Ectodermal cell (in vitro differentiated cells): ENCODE results near the gene PHPT1.
"Not testable (repeated sequence)": the region's sequence is repeated elsewhere in the genome, so short reads cannot be mapped to it uniquely, and the experiment has no call there.

Experiments
- H3K27ac ChIP-seq: 2 replicates; pipeline ENCODE4 v1.7.0; 2013; ENCODE audit warnings: mild to moderate bottlenecking, low read depth, low read length; ENCODE audit not compliant: insufficient read depth, poor library complexity, severe bottlenecking
- H3K27me3 ChIP-seq: 2 replicates; pipeline ENCODE4 v1.7.0; 2013; ENCODE audit warnings: mild to moderate bottlenecking, low read length; ENCODE audit not compliant: insufficient read depth, control insufficient read depth, poor library complexity, severe bottlenecking
- H3K36me3 ChIP-seq: one replicate; pipeline ENCODE4 v1.7.0; 2013; ENCODE audit warnings: low read length; ENCODE audit not compliant: control insufficient read depth, insufficient read depth
- H3K4me1 ChIP-seq: one replicate; pipeline ENCODE4 v1.7.0; 2013; ENCODE audit warnings: low read length; ENCODE audit not compliant: control insufficient read depth, insufficient read depth
- H3K4me3 ChIP-seq: 2 replicates; pipeline ENCODE4 v1.7.0; 2013; ENCODE audit warnings: low read depth, low read length, control low read depth; ENCODE audit not compliant: insufficient read depth
- H3K9me3 ChIP-seq: 2 replicates; pipeline ENCODE4 v1.7.0; 2013; ENCODE audit warnings: mild to moderate bottlenecking, low read length, moderate library complexity; ENCODE audit not compliant: control insufficient read depth
- WGBS, 2 experiments: methylation state at CpG; one replicate each; pipeline ENCODE4 v1.1.7; 2013; ENCODE audit warnings: missing lambda C conversion rate in 2 of 2; 5-methylcytosine and 5-hydroxymethylcytosine counted together

PHPT1 gene

GRCh38 chr9:136843801-136844740 lies 5.1 kb upstream of the PHPT1 start:
- not testable (repeated sequence) for H3K36me3 ChIP-seq, H3K27ac ChIP-seq, H3K4me3 ChIP-seq, H3K9me3 ChIP-seq
- WGBS, 2 experiments = 69 to 71% methylated on average over 99 of the region's 99 CpGs
- Histone ChIP-seq H3K4me1 (peaks cover 39% of the 10 kb centered on the region), H3K27me3 (peaks cover 29% of the 10 kb centered on the region)

- H3K36me3 ChIP-seq = no peaks in the 10 kb centered on the region
- H3K4me3 ChIP-seq = no peak overlapping the region
- H3K27me3 ChIP-seq = peaks cover 29% of the 10 kb centered on the region
- H3K4me1 ChIP-seq = peaks cover 30% of the 10 kb centered on the region
- H3K27ac ChIP-seq = no peak overlapping the region
- 90 to 92% methylated on average over 88 of the region's 88 CpGs for WGBS, 2 experiments
- H3K9me3 ChIP-seq = no peaks in the 10 kb centered on the region
These were observed 4.3 kb upstream of the PHPT1 start for GRCh38 chr9:136844761-136845464.

- Histone ChIP-seq H3K4me1 (peaks cover 29% of the 10 kb centered on the region), H3K36me3 (peaks cover under 1% of the 10 kb centered on the region), H3K9me3 (no peaks in the 10 kb centered on the region), H3K4me3 (no peak overlapping the region), H3K27ac (no peak overlapping the region), H3K27me3 (peaks cover 29% of the 10 kb centered on the region)
- 96% methylated on average over 102 of the region's 102 CpGs for WGBS, 2 experiments
These were observed 3.5 kb upstream of the PHPT1 start for GRCh38 chr9:136845465-136846260.

GRCh38 chr9:136846376-136847087 lies 2.7 kb upstream of the PHPT1 start:
- Histone ChIP-seq H3K36me3 (peaks cover 5% of the 10 kb centered on the region), H3K4me1 (peaks cover 20% of the 10 kb centered on the region), H3K9me3 (no peaks in the 10 kb centered on the region), H3K27me3 (peaks cover 29% of the 10 kb centered on the region), H3K4me3 (peak overlapping the region; percentile 71), H3K27ac (no peak overlapping the region)
- WGBS, 2 experiments = 71 to 72% methylated on average over 98 of the region's 98 CpGs

DNA sequence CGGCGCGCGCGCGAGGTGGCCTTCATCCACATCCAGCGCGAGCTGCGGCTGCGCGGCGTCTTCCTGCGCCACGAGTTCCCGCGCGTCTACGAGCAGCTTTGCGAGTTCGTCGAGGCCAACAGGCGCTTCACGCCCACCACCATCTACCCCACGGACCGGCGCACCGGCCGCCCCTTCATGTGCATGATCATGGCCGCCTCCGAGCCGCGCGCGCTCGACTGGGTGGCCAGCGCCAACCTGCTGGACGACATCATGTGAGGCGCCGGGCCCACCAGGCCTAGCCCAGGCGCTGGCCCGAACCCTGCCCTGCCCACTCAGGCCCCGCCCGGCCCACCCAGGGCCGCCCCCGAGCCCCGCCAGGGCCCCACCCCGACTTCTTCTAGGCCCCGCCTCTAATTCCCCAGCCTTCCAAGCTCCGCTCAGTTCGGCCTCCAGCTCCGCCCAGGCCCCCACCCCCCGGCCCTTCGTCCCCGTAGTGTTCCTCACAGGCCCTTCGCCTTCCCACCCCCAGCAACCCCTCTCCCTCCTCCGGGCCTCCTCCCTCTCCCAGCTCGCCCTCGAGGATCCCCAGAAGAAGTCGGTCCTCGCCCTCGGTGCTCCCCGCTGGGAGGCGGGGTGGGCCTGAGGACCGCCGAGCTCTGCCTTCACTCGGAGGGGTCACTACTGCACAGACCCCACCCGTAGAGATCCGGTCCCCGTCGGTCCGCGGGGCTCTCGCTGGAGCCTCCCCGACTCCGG lies 2.0 kb upstream of the PHPT1 start:
- H3K9me3 ChIP-seq = no peaks in the 10 kb centered on the region
- 18 to 21% methylated on average over 73 to 75 of the region's 75 CpGs for WGBS, 2 experiments
- peaks cover 13% of the 10 kb centered on the region for H3K4me1 ChIP-seq
- H3K27ac ChIP-seq = peak overlapping the region; percentile 50
- peaks cover 29% of the 10 kb centered on the region for H3K27me3 ChIP-seq
- peak overlapping the region; percentile 71 for H3K4me3 ChIP-seq
- H3K36me3 ChIP-seq = peaks cover 8% of the 10 kb centered on the region

GRCh38 chr9:136847826-136848392 lies 1.3 kb upstream of the PHPT1 start:
- Histone ChIP-seq H3K27ac (peak overlapping the region; percentile 87), H3K9me3 (no peaks in the 10 kb centered on the region), H3K36me3 (peaks cover 8% of the 10 kb centered on the region), H3K27me3 (peaks cover 29% of the 10 kb centered on the region), H3K4me3 (peak overlapping the region; percentile 71), H3K4me1 (peaks cover 10% of the 10 kb centered on the region)
- WGBS, 2 experiments = 1% methylated on average over 48 of the region's 48 CpGs

- Histone ChIP-seq H3K27ac (peak overlapping the region; percentile 87), H3K4me3 (peak overlapping the region; percentile 71), H3K9me3 (no peaks in the 10 kb centered on the region), H3K4me1 (peaks cover 6% of the 10 kb centered on the region), H3K27me3 (peaks cover 29% of the 10 kb centered on the region), H3K36me3 (peaks cover 8% of the 10 kb centered on the region)
- whole genome bisulfite sequencing, 2 experiments = 0 to 1% methylated on average over 53 of the region's 53 CpGs
These were observed 694 bp upstream of the PHPT1 start for GRCh38 chr9:136848393-136849037.

DNA sequence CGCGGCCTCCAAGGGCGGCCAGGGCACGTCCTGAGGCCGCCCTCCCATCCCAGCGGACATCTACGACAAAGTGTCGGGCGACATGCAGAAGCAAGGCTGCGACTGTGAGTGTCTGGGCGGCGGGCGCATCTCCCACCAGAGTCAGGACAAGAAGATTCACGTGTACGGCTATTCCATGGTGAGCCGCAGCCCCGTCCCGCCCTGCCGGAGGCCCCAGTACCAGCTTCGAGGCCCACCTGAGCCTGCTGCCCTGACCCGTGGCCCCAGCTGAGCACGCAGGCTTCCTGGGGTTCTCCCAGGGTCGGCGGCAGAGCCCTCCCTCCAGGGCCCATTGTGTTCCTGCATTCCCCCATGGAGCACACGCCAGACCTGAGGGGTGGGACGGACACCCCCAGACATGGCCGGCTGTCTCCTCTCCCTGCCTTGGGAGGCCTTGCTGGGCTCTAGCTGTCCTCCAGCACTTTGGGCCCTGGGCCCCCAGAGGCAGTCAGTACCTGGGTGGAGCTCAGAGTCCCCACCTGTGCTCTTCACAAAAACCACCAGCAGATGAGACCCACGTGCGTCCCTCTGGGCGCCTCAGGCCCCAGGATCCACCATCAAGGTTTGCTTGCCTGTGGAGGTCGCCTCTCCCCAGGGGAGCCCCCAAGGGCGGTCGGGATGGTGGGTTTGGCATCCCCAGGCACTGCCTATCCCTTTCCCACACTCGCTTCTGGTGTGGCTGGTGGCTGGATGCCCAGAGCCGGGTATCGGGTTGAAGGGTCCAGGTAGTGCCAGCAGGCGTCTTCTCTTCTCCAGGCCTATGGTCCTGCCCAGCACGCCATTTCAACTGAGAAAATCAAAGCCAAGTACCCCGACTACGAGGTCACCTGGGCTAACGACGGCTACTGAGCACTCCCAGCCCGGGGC lies 1.0 kb downstream of the PHPT1 start:
- 67 to 68% methylated on average over 43 of the region's 43 CpGs for WGBS, 2 experiments
- Histone ChIP-seq H3K4me3 (peak overlapping the region; percentile 71), H3K27me3 (peaks cover 17% of the 10 kb centered on the region), H3K4me1 (peaks cover 6% of the 10 kb centered on the region), H3K36me3 (peaks cover 8% of the 10 kb centered on the region), H3K9me3 (no peaks in the 10 kb centered on the region), H3K27ac (no peak overlapping the region)
